GM21528 (cell line): Measurements from ENCODE around the gene PLVAP.

Experiments
- ATAC-seq: cut with Tn5 transposase; IDR thresholded peaks from one replicate; pipeline ENCODE4 v1.9.1; 2021; ENCODE audit warnings: mild to moderate bottlenecking, moderate library complexity; ENCODE audit not compliant: unreplicated experiment, low FRiP score

The PLVAP gene

GRCh38 chr19:17376935-17377600, at the start of gene PLVAP:
PLVAP (minus strand) TSS chr19:17377342; CDS start chr19:17377288, 54 bp downstream.
- ATAC-seq: no peak

DNA sequence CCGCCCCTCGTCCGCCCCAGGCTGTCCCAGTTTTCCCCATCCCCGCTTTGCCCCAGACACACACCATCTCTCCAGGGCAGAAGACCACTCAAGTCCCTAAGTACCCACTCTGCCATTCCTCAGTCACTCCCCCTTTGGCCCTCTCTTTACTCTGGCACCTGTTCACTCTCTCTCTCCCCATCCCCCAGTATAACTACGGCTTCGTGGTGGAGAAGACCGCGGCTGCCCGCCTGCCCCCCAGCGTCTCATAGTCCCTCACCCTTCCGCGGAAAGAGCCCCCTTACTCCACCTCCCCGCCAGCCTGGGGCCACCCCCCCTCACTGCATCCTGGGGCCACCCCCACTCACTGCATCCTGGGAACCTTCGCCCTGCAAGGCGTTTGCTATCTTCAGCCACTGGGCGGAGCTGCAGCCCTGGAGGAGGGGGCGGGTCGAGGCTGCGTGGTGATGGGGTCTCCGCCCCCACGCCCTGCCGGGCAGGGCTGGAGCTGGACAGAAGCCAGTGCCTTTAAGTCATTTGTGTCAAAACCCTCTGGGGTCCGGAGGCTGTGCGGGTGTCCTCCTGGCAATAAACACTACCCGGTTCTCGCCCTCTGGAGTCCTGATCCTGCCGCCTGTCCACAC, 47.7 kb upstream of the PLVAP start:
- ATAC-seq: no peak

GRCh38 chr19:17423429-17424208, 46.5 kb upstream of the PLVAP start:
- no peak for ATAC-seq

DNA sequence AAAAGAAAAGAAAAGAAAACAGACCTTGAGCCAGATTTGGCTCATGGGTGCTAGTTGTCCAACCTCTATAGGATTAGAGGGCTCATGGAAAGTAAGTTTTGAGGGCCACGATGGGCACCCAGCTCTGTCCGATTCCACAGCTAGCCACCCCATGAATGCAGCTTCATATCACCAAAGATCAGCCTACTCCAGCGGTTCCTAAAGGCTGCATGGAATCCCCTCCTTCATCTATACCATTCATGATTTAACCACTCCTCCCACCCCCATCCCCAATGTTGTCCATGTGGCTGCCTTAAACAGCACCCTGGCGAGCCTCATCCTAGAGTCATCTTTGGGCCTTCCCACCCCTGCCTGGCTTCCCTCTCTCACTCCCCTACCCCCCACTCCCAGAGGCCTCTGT, 44.8 kb upstream of the PLVAP start:
- ATAC-seq: no peak

GRCh38 chr19:17420475-17420924, 43.4 kb upstream of the PLVAP start:
- peak; percentile 21 for ATAC-seq

DNA sequence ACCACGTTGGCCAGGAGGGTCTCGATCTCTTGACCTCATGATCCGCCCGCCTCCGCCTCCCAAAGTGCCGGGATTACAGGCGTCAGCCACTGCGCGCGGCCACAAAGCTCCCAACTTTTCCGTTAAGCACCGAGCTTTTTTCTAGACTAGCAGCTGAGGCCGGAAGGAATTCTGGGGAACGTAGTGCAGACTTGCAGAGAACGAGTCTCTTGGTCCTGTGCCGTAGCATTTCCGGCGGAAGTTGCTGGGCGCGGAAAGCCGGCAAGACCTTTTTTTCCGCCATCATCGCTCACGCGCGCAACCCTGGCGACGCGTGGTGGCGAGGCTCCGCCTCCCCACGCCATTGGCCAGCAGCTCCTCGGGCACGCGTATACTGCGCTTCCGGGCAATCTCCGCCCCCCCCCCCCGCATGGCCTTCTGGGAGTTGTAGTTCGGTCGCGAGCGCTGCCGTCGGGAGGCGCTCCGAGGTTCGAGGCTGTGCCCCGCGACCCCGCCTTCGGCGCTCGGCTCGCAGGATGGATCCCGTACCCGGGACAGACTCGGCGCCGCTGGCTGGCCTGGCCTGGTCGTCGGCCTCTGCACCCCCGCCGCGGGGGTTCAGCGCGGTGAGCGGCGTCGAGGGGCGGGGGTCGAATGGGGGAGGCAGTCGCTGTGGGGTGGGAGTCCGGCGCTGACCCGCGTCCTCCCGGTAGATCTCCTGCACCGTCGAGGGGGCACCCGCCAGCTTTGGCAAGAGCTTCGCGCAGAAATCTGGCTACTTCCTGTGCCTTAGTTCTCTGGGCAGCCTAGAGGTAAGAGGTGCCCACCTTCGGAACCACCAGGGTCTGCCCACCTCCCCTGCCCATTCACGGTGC, 42.7 kb upstream of the PLVAP start, which contains the start of gene MVB12A:
MVB12A (plus strand) TSS at position 427 of the 854 bp plus-strand sequence; CDS start at position 516, 89 bp downstream.
- ATAC-seq: peak; percentile 85

GRCh38 chr19:17419154-17419620, 42.0 kb upstream of the PLVAP start:
- ATAC-seq: no peak

DNA sequence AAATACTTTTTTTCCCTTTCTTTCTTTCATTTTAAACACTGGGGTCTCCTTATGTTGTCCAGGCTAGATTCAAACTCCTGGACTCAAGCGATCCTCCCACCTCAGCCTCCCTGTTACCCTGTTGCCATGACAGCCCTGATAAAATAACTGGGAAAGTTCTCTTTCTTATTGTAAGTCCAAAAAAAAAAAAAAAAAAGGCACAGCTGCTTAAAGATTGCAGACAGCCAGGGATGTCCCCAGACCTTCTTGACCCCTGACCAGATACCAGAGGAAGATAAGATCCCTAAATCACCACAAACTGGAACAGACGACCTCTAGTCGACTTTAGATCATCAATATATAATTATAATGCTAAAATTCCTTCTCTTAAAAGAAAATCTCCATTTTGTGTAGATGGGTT, 41.6 kb upstream of the PLVAP start:
- no peak for ATAC-seq

DNA sequence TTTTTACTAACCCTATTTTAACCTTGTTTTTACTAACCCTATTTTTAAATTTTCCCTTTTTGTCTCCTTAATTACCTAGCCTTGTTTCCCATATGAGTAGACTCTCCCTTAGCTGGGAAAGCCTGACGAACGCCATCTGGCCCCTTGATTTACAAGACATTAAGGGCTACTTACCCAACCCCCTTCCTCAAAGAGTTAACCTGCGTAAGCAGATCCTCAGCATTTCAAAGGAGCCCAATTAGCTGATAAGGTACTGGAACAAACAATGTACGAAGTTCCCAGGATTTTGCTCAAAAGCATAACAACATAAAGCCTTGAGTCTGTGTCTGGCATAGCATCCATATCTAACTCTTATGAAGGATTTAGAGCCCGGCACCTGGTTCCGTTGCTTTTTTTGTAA, 38.0 kb upstream of the PLVAP start:
- no peak for ATAC-seq

DNA sequence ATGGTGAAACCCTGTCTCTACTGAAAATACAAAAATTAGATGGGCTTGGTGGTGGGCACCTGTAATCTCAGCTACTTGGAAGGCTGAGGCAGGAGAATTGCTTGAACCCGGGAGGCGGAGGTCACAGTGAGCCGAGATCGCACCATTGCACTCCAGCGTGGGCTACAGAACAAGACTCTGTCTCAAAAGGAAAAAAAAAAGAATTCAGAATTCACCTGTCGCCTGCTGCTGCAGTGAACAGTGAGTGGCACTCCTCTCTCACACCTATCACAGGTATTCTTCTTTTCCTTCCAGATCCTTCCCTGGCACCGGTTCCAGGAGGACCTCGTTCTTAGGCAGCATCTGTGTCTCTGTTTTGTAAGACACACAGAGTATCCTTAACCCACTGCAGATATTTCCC, 37.0 kb upstream of the PLVAP start:
- ATAC-seq: no peak

DNA sequence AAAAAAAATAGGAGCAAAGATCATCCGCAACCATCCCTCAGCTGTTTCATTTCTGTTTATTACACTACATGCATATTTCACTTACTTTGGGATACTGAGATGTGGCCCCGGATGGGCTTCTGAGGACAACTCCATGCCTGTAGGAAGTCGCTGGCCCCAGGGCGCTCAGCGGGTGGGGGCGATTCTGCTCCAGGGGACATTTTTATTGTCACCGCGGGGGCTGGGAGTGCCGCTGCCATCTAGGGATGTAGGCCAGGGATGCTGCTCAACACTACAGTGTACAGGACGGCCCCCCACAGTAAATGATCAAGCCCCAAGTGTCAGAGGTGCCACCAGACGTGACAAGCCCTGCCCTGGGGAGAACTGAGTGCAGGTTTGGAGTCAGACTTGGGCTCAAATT, 34.7 kb upstream of the PLVAP start:
- no peak for ATAC-seq

- no peak for ATAC-seq
These were observed 32.8 kb upstream of the PLVAP start for GRCh38 chr19:17409990-17410389.

GRCh38 chr19:17406887-17407196, 29.7 kb upstream of the PLVAP start:
- no peak for ATAC-seq

GRCh38 chr19:17406046-17406886, 29.1 kb upstream of the PLVAP start:
- no peak for ATAC-seq

DNA sequence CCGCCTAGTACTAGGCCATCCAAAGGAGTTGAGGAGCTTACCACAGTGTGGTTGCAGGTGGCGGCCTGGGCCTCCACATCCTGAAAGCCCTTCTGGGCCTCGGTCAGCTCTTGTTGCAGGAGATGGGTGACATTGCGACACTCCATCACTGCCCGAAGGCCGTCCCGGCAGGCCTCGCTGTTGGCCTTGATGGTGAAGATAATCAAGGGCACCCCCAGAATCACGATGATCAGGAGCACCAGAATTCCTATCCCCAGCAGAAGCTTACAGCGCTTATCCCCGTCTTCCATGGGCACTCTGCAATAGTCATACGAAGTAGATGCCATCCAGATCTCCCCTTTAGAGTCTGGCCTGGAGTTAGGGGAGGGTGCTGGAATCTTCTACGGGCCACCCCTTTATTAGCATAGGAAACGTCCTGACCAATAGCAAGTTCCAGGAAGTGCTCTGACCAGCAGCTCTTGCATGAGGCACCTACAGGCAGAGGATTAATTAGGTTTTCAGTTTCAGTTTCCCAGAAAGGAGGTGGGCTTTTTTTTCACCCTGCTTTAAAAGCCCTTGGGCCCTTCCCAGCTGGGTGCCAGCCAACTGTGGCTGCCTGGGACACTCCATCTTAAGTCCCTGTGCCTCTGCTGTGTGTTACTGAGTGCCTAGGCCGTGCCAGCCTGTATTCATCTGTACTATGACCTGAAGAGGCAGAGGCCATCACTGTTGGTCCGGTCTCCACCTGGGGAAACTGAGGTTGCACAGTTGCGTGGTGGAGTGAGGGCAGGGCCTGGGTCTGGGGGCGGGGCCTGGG, 28.3 kb upstream of the PLVAP start, which contains the start of gene BST2:
BST2 (minus strand) TSS at position 381 of the 796 bp plus-strand sequence; CDS start at position 326, 55 bp downstream.
- peak; percentile 74 for ATAC-seq

DNA sequence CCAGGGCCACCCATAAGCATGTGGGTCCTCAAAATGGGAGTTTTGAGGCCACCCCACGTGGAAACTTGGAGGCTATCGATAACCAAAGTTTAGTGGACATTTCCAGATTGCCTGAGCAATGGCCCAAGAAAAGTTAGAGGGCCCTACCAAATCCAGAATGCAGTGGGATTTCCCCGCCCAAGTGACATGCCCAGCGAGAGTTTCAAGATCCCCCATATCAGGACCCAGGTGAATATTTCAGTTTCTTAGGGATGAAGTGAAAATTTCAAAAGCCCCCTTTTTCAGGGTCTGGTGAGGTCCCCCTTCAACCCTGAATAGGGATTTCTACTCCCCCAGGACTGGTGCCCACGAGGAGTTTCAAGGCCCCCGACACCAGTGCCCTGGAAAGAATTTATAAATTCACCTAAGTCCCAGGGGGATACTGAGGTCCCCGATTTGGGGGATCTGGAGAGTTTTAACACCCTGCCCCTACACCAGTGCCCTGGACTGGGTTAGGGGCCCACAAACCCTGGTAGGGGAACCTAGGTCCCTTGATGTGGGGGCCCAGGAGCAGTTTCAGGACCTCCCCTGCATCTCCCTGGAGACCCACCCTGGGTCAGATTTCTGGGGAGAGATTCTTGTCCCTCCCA, 27.6 kb upstream of the PLVAP start:
- ATAC-seq: no peak

- ATAC-seq: no peak
These were observed 26.9 kb upstream of the PLVAP start for GRCh38 chr19:17404015-17404414.
